Fibroblast of skin of abdomen (primary cell): ENCODE data around the gene CBARP. TPM values are rescaled to one million over a fixed set of nuclear protein-coding genes. Genes with fewer than 3 reads are reported as not detected.
A peak's percentile ranks its signal among the peaks of the same experiment; 100 is the strongest.

ENCODE experiments used
- DNase-seq: peaks from one replicate; pipeline ENCODE4 v3.0.0-alpha.2; 2013
- polyA plus RNA-seq, 2 experiments: library from polyadenylated mRNA; unstranded; fragments of 120-200 nt; gene quantifications; one replicate each; pipeline ENCODE4 v1.2.1, GENCODE V29; 2013; ENCODE audit not compliant: insufficient read length in 2 of 2

Gene CBARP, protein sequence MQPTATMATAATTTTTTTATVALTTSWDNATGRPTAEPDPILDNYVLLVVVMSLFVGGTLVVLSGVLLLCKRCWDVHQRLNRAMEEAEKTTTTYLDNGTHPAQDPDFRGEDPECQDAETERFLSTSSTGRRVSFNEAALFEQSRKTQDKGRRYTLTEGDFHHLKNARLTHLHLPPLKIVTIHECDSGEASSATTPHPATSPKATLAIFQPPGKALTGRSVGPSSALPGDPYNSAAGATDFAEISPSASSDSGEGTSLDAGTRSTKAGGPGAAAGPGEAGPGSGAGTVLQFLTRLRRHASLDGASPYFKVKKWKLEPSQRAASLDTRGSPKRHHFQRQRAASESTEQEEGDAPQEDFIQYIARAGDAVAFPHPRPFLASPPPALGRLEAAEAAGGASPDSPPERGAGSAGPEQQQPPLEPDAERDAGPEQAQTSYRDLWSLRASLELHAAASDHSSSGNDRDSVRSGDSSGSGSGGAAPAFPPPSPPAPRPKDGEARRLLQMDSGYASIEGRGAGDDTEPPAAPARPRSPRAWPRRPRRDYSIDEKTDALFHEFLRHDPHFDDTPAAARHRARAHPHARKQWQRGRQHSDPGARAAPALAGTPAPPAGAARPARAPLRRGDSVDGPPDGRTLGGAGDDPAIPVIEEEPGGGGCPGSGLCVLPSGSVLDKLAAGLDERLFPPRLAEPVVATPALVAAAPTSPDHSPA
- polyA plus RNA-seq (2013, experiment 1 of 2; ENCODE audit: insufficient read length) = 8.0 TPM
- polyA plus RNA-seq (2013, experiment 2 of 2; ENCODE audit: insufficient read length) = 7.1 TPM

DNA sequence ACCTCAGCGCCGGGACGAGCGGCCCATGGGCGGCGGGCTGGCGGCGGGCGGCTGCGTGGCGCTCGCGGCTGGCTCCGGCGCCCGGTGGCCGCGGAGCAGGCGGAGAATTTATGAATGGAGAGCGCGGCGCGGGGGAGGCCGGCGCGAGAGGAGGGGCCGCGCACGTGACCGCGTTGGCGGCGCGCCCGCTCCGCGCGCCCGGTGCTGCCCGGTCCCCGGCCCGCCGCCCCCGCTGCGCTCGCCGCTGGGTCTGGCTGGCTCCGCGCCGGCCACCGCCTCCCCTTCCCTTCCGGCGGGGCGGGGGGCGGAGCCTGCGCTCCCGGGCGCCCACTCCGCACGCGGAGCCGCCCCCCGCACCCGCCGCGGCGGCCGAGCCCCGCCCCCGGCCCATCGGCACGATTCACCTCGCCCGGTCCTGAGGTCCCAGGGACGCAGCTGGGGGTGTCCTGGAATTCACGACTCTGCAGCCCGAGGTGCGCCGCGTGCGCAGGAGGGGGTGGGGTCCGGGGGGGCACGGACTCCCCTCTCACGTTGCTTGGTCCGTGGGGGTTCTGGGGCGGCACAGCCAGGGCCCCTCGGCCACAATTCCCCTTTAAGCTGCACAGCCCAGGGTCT lies at the start of gene CBARP:
TSS of gene CBARP (minus strand) at position 252 of the 615 bp plus-strand sequence. CDS start 1,905 bp downstream, outside the sequence.
- peak; percentile 44 for DNase-seq

- DNase-seq = no peak
These were observed 48.9 kb upstream of the CBARP start for GRCh38 chr19:1286487-1287353.

DNA sequence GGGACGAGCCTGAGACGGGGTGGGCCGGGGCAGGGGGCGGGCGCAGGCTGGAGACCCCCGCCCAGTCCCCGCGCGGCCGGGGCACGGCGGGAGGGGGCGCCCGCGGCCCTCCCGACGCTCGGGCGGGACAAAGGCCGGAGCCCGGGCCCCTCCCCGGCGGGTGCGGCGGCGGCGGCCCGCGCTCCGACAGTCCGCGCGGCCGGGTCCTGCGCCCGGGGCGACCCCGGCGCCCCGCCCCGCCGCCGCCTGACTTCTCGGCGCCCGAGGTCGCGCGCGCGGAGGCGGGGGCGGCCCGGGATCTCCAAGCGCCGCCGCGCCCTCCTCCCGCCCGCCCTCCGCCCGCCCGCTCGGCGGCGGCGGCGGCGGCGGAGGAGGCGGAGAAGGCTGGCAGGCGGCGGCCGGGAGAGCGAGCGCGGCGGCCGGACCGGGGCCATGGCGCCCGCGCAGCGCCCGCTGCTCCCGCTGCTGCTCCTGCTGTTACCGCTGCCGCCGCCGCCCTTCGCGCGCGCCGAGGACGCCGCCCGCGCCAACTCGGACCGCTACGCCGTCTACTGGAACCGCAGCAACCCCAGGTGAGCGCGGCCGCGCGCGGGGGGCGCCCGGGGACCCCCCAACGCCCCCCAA lies 48.0 kb upstream of the CBARP start, which contains the start of gene EFNA2:
TSS of gene EFNA2 (plus strand) at position 137 of the 624 bp plus-strand sequence. CDS start at position 433, 296 bp downstream.
- no peak for DNase-seq

- no peak for DNase-seq
These were observed 47.4 kb upstream of the CBARP start for GRCh38 chr19:1284979-1285736.

DNA sequence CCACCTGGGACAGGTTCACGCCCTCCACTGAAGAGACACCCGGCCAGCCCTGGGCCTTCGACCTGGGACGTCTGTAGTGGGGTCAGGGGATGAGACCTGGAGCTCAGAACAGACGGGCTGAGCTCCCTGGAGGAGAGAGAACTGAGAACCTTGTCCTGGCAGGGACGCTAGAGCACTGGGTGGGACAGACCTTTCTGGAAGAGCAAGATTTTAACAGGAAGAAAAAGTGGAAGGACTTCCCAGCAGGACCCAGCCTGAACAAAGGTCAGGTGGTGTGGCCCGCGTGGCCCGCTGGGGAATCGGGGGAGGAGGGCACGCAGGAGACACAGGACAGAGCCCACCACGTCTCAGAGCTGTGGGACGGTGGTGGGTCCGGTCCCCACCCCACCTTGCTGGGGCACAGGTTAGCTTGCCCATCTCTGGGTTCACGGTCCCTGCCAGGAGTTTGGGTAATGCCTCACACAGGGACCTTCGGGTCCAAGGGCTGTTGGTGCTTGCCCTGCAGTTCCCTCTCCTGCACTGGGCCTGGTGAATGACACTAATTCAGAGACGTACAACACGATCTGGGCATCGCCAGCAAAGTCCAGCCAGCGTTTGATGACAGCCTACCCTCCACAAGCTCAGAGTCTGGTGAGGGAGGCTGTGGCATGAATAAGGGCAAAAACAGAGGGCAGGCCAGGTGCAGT lies 46.6 kb upstream of the CBARP start:
- no peak for DNase-seq

DNA sequence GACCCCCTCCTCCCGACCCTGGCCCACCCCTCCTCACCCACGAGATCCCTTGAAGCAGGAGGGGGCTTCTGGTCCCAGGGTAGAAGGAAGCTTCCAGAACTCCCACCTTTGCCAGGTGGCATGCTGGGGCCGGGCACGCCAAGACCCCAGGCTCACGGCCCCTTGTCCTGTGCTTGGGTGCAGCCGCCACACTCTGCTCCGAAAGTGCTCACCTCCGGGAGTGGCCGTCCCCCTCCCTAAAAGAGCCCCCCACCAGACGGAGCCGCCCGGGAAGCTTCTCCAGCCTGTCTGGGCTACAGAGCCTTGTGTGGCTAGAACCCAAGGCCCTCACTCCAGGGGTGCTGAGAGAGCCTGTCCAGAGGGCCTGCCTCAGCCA lies 46.1 kb upstream of the CBARP start:
- no peak for DNase-seq

- DNase-seq = no peak
These were observed 45.6 kb upstream of the CBARP start for GRCh38 chr19:1283207-1283916.

DNA sequence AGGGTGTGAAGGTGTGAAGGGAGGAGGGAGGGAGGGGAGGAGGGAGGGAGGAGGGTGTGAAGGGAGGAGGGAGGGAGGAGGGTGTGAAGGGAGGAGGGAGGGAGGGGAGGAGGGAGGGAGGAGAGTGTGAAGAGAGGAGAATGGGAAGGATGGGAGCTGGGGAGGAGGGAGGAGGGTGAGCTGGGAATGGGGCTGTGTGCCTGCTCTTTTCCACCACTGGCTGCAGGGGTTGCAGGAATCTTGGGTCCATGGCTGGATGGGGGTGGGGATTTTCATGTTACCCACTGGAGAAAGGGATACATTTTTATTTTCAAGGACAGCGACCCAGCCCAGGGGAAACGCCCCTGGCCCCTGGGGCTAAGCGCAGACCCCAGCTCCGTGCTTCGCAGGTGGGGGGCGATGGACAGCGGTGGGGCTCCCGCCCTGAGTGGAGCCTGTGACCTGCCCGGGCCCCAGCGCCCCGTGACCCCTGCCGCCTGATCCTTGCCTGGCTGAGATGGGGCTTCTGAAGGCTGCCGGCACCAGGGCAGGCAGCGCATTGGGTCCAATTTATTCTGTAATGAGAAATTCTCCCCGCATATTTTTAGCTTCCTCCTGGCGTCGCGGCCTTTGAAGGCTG lies 44.9 kb upstream of the CBARP start:
- DNase-seq = no peak

- DNase-seq = no peak
These were observed 43.9 kb upstream of the CBARP start for GRCh38 chr19:1281569-1282287.

- DNase-seq = no peak
These were observed 43.1 kb upstream of the CBARP start for GRCh38 chr19:1280636-1281568.

- DNase-seq = peak; percentile 77
These were observed 42.1 kb upstream of the CBARP start for GRCh38 chr19:1279782-1280341.

GRCh38 chr19:1278713-1279660 lies 41.2 kb upstream of the CBARP start:
- no peak for DNase-seq

DNA sequence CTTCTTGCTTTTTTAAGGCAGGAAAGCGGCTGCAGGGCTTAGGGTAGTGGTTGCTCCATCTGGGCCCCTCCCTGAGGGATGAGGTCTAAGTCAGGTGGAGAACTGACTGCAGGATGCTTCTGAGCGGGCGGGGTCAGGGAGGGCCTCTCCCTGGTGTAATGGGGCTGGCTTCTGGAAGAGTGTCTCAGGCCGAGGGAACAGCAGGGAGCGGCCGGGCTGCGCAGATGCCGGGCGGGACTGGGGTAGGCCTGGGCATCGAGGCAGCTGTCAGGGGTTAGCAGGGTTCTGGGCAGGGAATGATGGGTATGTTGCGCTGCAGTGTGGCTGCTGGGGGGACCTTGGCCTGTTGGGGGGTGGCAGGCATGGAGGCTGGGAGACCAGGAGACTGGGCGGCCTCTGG lies 40.3 kb upstream of the CBARP start:
- no peak for DNase-seq

- DNase-seq = no peak
These were observed 39.3 kb upstream of the CBARP start for GRCh38 chr19:1277061-1277460.

- no peak for DNase-seq
These were observed 38.8 kb upstream of the CBARP start for GRCh38 chr19:1276628-1277022.
